SIG-M5 treated with dmso at 0.1 percent for 504 hours (cell line): ENCODE results near the gene SENP3.

Experiments
- DNase-seq: peaks from one replicate; lab custom pipeline; 2025; ENCODE audit not compliant: unreplicated experiment; lab: John Stamatoyannopoulos, UW

Gene SENP3

DNA sequence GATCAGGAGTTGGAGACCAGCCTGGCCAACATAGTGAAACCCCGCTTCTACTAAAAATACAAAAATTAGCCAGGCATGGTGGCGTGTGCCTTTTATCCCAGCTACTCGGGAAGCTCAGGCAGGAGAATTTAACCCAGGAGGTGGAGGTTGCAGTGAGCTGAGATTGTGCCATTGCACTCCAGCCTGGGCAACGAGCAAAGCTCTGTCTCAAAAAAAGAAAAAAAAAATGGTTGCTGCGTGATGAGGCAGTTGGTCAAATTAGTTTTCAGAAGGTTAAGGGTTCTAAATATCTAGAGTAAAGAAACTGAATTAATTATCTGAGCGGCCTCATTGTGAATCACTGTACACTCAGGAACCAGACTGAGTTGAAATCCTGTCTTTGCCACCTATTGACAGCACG, 14.2 kb downstream of the SENP3 start:
- no peak for DNase-seq

- no peak for DNase-seq
Measured at GRCh38 chr17:7576432-7576937, 14.8 kb downstream of the SENP3 start.

DNA sequence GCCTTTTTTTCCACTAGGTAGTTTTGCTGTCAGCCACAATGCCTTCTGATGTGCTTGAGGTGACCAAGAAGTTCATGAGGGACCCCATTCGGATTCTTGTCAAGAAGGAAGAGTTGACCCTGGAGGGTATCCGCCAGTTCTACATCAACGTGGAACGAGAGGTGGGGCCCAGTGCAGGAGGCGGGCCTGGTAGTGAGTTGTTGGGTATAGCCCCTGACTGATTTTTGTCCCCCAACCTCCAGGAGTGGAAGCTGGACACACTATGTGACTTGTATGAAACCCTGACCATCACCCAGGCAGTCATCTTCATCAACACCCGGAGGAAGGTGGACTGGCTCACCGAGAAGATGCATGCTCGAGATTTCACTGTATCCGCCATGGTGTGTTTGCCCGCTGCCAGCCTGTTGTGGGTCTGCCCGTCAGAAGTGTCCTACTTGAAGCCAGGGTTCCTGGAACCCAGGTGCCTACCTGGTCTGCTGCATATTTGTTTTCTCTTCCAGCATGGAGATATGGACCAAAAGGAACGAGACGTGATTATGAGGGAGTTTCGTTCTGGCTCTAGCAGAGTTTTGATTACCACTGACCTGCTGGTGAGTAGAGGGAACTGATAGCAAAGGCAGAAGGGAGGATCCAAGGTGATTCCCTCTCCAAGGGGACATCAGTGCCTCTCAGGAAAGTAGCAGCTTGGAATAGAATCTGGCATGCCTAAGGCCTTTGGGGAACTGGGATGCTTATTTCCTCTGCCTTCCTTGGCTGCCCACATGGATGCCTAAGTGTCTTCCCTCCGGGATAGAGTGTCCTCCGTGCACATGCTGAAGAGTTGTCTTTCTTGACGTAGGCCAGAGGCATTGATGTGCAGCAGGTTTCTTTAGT, 15.8 kb downstream of the SENP3 start:
- DNase-seq, result no peak

- peak; percentile 99 for DNase-seq
Measured at GRCh38 chr17:7579001-7579833, 17.5 kb downstream of the SENP3 start, which contains the start of gene CD68. TSS of gene CD68 (plus strand) at chr17:7579638. CDS start at chr17:7579678, 40 bp downstream.

- DNase-seq, result peak; percentile 75
Measured at GRCh38 chr17:7579834-7580603, 18.3 kb downstream of the SENP3 start.

- DNase-seq, result no peak
Measured at GRCh38 chr17:7580604-7581575, 19.2 kb downstream of the SENP3 start.

DNA sequence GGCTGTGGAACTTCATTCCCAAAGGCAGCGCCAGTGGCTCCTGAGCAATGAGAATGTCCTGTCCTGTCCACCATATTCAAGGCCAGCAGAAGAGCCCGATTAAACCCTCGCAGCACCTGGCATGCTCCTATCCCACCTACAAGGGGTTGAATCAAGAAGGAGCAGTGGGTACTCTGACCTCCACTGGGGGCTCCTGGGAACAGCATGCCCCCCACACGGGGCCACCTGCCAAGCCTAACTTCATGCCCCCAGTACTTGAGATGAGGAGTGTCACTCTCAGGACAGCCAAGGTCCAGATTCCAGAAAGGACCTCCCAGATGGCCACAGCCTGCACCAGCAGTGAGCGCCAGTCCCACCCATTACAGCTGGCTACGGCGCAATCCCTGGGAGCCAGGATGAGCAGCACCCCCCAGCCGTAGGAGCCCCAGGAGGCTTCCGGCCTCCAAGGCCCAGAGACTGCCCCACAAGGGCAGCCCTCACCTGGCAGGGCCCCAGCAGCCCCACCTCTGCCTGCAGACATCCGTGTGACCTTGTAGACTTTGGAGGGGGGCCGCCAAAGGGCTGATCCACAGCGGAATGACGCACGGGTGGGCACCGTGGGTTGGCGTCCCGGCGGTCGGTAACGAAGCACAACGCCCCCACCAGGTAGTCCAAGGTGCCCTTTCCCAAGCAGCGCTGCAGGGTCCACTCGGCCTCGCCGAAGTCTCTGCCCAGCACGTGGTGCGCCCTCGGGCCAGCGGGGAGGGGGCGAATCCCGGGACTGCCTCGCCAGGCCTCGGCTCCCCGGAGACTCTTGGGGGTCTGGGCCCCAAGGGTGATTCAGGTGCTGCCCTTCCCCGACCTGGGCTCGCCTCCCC, 20.9 kb downstream of the SENP3 start:
- DNase-seq, result no peak

GRCh38 chr17:7583253-7584109, 21.8 kb downstream of the SENP3 start, which contains the start of gene MPDU1:
TSS of gene MPDU1 (plus strand) at chr17:7583852. CDS start at chr17:7583863, 11 bp downstream.
- peak; percentile 92 for DNase-seq

GRCh38 chr17:7586673-7587419, 25.1 kb downstream of the SENP3 start:
- no peak for DNase-seq

DNA sequence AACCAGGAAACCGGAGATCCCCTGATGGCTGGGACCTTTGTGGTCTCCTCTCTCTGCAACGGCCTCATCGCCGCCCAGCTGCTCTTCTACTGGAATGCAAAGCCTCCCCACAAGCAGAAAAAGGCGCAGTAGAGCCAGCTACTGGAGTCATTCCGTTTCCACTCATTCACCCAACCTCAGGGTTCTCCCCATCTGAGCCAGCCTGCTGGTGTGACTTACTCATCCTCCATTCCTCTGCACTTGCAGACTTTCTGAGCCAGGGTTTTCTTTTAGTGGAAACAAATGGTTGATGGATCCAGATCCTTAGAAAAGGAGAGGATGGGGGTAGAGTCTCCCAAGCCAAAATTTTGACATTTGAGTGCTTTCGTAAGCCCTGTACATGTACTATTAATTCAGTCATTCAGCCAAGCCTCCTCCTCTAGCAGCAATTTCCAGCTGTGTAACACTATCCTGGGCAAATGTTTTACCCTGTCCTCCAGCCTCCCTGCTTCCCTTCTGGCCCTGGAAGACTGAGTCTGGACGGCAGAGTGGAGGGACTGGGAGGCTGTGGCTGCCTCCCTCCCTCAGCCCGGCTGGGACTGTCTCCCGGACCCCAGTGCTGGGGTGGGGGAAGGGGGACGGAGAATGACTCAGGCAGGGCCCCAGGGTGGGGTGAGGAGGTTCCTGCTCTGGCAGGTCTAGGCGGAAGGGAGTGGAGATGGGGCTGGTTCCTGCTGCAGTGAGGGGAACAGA, 25.9 kb downstream of the SENP3 start:
- DNase-seq, result peak; percentile 78

GRCh38 chr17:7588553-7589203, 27.0 kb downstream of the SENP3 start:
- no peak for DNase-seq

DNA sequence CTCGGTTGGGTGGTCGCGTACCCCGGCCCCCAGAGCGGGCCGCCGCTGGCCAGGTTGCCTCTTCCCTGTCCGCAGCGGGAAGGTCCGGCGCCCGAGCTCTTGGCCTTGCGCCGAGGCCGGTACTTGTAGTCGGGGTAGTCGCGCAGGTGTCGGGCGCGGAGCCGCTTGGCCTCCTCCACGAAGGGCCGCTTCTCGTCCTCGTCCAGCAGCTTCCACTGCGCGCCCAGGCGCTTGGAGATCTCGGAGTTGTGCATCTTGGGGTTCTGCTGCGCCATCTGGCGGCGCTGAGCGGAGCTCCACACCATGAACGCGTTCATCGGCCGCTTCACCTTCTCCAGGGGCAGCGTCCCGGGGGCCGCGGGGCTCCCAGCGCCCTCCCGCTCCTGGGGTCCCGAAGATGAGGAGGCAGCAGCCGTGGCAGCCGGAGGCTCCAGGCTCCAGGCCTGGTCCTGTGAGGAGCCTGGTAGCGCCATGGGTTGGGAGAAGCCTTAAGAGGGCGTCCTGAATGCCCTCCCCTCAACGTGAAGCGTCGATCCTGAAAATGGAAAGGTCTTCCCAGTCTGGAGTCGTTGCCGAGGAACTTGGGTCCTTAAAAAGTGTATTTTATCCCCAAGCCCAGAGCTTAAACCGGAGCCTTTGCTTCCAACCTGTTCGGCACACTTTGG, 27.6 kb downstream of the SENP3 start:
- peak; percentile 20 for DNase-seq

DNA sequence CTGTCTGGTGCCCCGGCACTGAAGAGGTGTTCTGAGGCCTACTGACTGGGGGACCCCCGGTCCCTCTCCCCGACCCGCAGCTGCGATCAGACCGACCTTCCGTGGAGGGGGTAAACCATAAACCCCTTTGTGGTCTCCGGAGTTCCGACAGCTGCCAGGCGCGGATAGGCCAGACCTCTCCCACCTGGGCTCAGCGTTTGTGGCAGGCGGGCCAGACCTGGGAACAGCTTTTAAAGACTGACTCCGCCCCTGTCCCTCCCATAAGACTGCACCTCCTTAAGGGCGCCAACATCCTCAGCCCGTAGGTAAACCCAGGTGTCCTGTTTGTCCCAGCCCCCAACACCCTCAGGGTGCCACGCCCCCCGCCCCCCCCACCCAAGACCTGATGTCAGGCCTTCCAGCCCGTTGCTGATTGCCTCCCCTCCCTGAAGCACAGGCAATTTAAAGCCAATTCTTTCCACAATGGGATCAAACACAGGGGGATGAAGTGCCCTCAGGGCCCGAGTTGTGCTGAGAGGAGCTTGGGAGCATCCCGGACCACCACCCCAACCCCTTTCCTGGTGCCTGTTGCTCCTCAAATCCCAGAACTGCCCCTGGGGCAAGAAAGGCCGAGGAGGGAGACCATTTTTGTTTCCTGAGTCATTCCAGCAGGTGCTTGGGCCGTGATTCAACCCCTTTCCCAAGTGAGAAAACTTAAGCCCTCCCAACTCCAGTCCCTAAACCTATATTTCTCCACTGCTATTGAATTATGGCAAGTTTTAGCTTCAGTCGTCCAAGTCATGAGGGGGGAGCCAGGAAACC, 28.4 kb downstream of the SENP3 start, which contains the start of gene SOX15:
TSS of gene SOX15 (minus strand) at position 204 of the 801 bp plus-strand sequence. CDS start 418 bp downstream, outside the sequence.
- DNase-seq, result no peak

DNA sequence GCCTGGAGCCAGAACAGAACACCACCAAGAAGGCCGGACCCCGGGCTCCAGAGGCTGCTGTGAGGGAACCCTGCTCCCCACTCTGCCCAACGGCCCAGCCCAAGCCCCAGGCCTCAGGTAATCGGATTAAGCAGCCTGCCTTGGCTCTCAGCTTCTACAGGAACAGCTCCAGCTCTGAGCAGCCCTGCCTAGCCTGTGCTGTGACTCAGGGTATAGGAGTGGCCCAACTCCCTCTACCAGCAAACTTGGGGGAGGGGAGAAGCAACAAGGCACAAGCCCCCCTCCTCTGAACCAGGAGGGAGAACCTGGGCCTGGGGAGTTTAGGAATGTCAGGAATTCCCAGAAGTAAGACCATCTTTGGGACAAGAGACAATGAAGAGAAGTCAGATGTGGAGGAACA, 29.0 kb downstream of the SENP3 start:
- DNase-seq, result no peak
